Loucy (cell line): ENCODE results near the gene NUF2.

Source experiments
- H2AFZ ChIP-seq: fragments of 200-600 bp; sonication (generic); 2 replicates; pipeline ENCODE4 v1.6.0; 2016; ENCODE audit warnings: antibody characterized with exemption, mild to moderate bottlenecking, low read length, moderate library complexity
- H3F3A ChIP-seq: fragments of 200-600 bp; 2 replicates; pipeline ENCODE4 v1.6.0; 2016; ENCODE audit warnings: antibody characterized with exemption, low read depth, mild to moderate bottlenecking
- H3K27me3 ChIP-seq: fragments of 200-600 bp; sonication (generic); 2 replicates; pipeline ENCODE4 v1.6.1; 2014; ENCODE audit warnings: low read length, mild to moderate bottlenecking; ENCODE audit not compliant: insufficient read depth, poor library complexity, severe bottlenecking
- H3K36me3 ChIP-seq: fragments of 200-600 bp; sonication (generic); 2 replicates; pipeline ENCODE4 v1.6.1; 2016; ENCODE audit warnings: low read length; ENCODE audit not compliant: insufficient read depth
- H3K4me1 ChIP-seq: fragments of 200-600 bp; sonication (generic); 2 replicates; pipeline ENCODE4 v1.5.1; 2014; ENCODE audit warnings: low read length, mild to moderate bottlenecking; ENCODE audit not compliant: insufficient read depth, poor library complexity, severe bottlenecking
- H3K4me2 ChIP-seq: fragments of 200-600 bp; sonication (generic); 2 replicates; pipeline ENCODE4 v1.6.0; 2014; ENCODE audit warnings: antibody characterized with exemption, low read length, low read depth, mild to moderate bottlenecking; ENCODE audit not compliant: poor library complexity, severe bottlenecking
- H3K4me3 ChIP-seq: fragments of 200-600 bp; sonication (generic); 2 replicates; pipeline ENCODE4 v1.5.1; 2014; ENCODE audit warnings: low read length, mild to moderate bottlenecking, mixed read lengths; ENCODE audit not compliant: poor library complexity, severe bottlenecking
- H3K79me2 ChIP-seq: fragments of 200-600 bp; sonication (generic); 2 replicates; pipeline ENCODE4 v1.6.1; 2014; ENCODE audit warnings: low read length; ENCODE audit not compliant: insufficient read depth
- H3K9ac ChIP-seq: fragments of 200-600 bp; sonication (generic); 2 replicates; pipeline ENCODE4 v1.6.0; 2014; ENCODE audit warnings: mild to moderate bottlenecking, low read depth, low read length, moderate library complexity; ENCODE audit not compliant: poor library complexity, severe bottlenecking
- H3K9me2 ChIP-seq: fragments of 200-600 bp; sonication (generic); replicated peaks from 2 replicates; pipeline ENCODE4 v1.6.1; 2016; ENCODE audit warnings: low read depth, low read length, mixed read lengths
- H3K9me3 ChIP-seq: fragments of 200-600 bp; sonication (generic); 2 replicates; pipeline ENCODE4 v1.6.1; 2014; ENCODE audit warnings: mild to moderate bottlenecking, antibody characterized with exemption, low read length, low read depth; ENCODE audit not compliant: insufficient read depth
- H4K20me1 ChIP-seq: fragments of 200-600 bp; sonication (generic); 2 replicates; pipeline ENCODE4 v1.6.0; 2014; ENCODE audit warnings: antibody characterized with exemption, low read length, mild to moderate bottlenecking; ENCODE audit not compliant: insufficient read depth, poor library complexity, severe bottlenecking
- EZH2phosphoT487 ChIP-seq: fragments of 200-600 bp; IDR thresholded peaks from 2 replicates; pipeline ENCODE4 v1.6.1; 2018; ENCODE audit warnings: antibody characterized with exemption, mild to moderate bottlenecking, moderate library complexity, borderline replicate concordance
- TF ChIP-seq, protein P1 (sequence below): fragments of 200-600 bp; sonication (generic); conservative IDR thresholded peaks from 2 replicates; pipeline ENCODE4 v1.5.1; 2014; ENCODE audit warnings: mild to moderate bottlenecking, antibody characterized with exemption, low read length

Gene NUF2

GRCh38 chr1:163401211-163401610 is 79.5 kb downstream of the NUF2 start:
- Histone ChIP-seq H3K9me2 (no peaks in the 10 kb centered on the region), H3K4me2 (no peak overlapping the region), H3K4me1 (no peaks in the 10 kb centered on the region), H3K9ac (no peak overlapping the region), H3K4me3 (no peak overlapping the region), H3K27me3 (no peaks in the 10 kb centered on the region), H3K36me3 (no peaks in the 10 kb centered on the region), H3K9me3 (no peaks in the 10 kb centered on the region), H3K79me2 (no peaks in the 10 kb centered on the region), H3F3A (no peaks in the 10 kb centered on the region), H2AFZ (no peak overlapping the region), H4K20me1 (no peaks in the 10 kb centered on the region)
- TF ChIP-seq EZH2phosphoT487: no peak
- TF ChIP-seq, protein P1, sequence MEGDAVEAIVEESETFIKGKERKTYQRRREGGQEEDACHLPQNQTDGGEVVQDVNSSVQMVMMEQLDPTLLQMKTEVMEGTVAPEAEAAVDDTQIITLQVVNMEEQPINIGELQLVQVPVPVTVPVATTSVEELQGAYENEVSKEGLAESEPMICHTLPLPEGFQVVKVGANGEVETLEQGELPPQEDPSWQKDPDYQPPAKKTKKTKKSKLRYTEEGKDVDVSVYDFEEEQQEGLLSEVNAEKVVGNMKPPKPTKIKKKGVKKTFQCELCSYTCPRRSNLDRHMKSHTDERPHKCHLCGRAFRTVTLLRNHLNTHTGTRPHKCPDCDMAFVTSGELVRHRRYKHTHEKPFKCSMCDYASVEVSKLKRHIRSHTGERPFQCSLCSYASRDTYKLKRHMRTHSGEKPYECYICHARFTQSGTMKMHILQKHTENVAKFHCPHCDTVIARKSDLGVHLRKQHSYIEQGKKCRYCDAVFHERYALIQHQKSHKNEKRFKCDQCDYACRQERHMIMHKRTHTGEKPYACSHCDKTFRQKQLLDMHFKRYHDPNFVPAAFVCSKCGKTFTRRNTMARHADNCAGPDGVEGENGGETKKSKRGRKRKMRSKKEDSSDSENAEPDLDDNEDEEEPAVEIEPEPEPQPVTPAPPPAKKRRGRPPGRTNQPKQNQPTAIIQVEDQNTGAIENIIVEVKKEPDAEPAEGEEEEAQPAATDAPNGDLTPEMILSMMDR: no peak
